HepG2 (cell line): Measurements from ENCODE around the gene ATL2. TPM values are rescaled to one million over a fixed set of nuclear protein-coding genes. Genes with fewer than 3 reads are reported as not detected.

ENCODE experiments used
- ASH2L ChIP-seq: fragments of 300-600, 200-600 bp; sonication (generic); IDR thresholded peaks from 2 replicates; pipeline ENCODE4 v1.7.0; 2017; ENCODE audit warnings: low read depth, mild to moderate bottlenecking, moderate library complexity, mixed read lengths, low read length; ENCODE audit not compliant: insufficient read length
- CTCF ChIP-seq: sonication (generic); formaldehyde crosslinking; IDR thresholded peaks from 2 replicates; pipeline ENCODE4 v1.5.0; 2020; ENCODE audit warnings: mild to moderate bottlenecking, missing genetic modification reagents, moderate library complexity
- KLF13 ChIP-seq: sonication (generic); formaldehyde crosslinking; IDR thresholded peaks from 2 replicates; pipeline ENCODE4 v1.4.0; 2020; ENCODE audit warnings: mild to moderate bottlenecking, missing genetic modification reagents
- NR2F6 ChIP-seq, 2 experiments: IDR thresholded peaks; 2 replicates each; pipeline ENCODE4 v1.6.1; 2016; ENCODE audit warnings: antibody characterized with exemption in 1 of 2, mild to moderate bottlenecking in 1 of 2
- PHF21A ChIP-seq: sonication (generic); formaldehyde crosslinking; IDR thresholded peaks from 2 replicates; pipeline ENCODE4 v1.5.0; 2020; ENCODE audit warnings: mild to moderate bottlenecking, missing genetic modification reagents
- RERE ChIP-seq: IDR thresholded peaks from 2 replicates; pipeline ENCODE4 v1.6.1; 2016; ENCODE audit warnings: low read depth, missing genetic modification reagents, missing compliant biosample characterization
- REXO4 ChIP-seq: sonication (generic); formaldehyde crosslinking; IDR thresholded peaks from 2 replicates; pipeline ENCODE4 v1.8.0; 2022; ENCODE audit warnings: missing genetic modification reagents, mild to moderate bottlenecking, borderline replicate concordance
- RFX3 ChIP-seq: IDR thresholded peaks from 2 replicates; pipeline ENCODE4 v1.6.1; 2016; ENCODE audit warnings: missing biosample characterization, missing genetic modification reagents
- SALL1 ChIP-seq: sonication (generic); formaldehyde crosslinking; IDR thresholded peaks from 2 replicates; pipeline ENCODE4 v1.8.0; 2022; ENCODE audit warnings: mild to moderate bottlenecking, missing genetic modification reagents
- TEAD2 ChIP-seq: sonication (generic); formaldehyde crosslinking; IDR thresholded peaks from 2 replicates; pipeline ENCODE4 v1.9.0; 2021; ENCODE audit warnings: missing genetic modification reagents
- ZFP36L1 ChIP-seq: sonication (generic); formaldehyde crosslinking; IDR thresholded peaks from 2 replicates; pipeline ENCODE4 v1.8.0; 2022; ENCODE audit warnings: mild to moderate bottlenecking, missing genetic modification reagents, moderate library complexity
- ZNF12 ChIP-seq: sonication (generic); formaldehyde crosslinking; IDR thresholded peaks from 2 replicates; pipeline ENCODE4 v1.5.0; 2020; ENCODE audit warnings: missing genetic modification reagents
- ZNF513 ChIP-seq: sonication (generic); formaldehyde crosslinking; conservative IDR thresholded peaks from 2 replicates; pipeline ENCODE4 v1.5.0; 2020; ENCODE audit warnings: missing genetic modification reagents
- polyA plus RNA-seq, 8 experiments: library from polyadenylated mRNA; depleted of rRNA in 3 of 8; stranded (reverse) in 7 of 8; unstranded in 1 of 8; fragments of >200 nt; fragmentation: Illumina TruSeq in 4 of 8; extraction: Trizol in 4 of 8; gene quantifications; 2 replicates each; pipeline versions ENCODE4 v1.2.1 to v1.2.3, GENCODE V29; 2011 to 2016; ENCODE audit warnings: low read depth in 4 of 8, missing spikeins in 1 of 8, mixed read lengths in 1 of 8; ENCODE audit not compliant: insufficient read depth in 1 of 8
- total RNA-seq, 5 experiments: library from RNA; depleted of rRNA; stranded (reverse); fragments of >200 nt; fragmentation: Illumina TruSeq; extraction: Trizol; gene quantifications; 2 replicates each; pipeline ENCODE4 v1.2.3, GENCODE V29; 2016; ENCODE audit warnings: low read depth in 1 of 5

ATL2 gene
- total and polyA plus RNA-seq, 2 of the 13 experiments (the other 11 are each of a cell fraction or from before 2014, with no cell fraction given) = 56.5 to 119 TPM

GRCh38 chr2:38376346-38377049 is 575 bp downstream of the ATL2 start (continued):
- no peak for TF ChIP-seq RERE (CRISPR knock-in tag)
- TF ChIP-seq CTCF (CRISPR knock-in tag) = peak; percentile 52
- TF ChIP-seq NR2F6 (IDR thresholded peaks at IDR 0.05) = no peak
- TF ChIP-seq NR2F6 (CRISPR knock-in tag; IDR thresholded peaks at IDR 0.05) = no peak
- TF ChIP-seq SALL1 (CRISPR knock-in tag) = peak; percentile 45; the same call in 1 of the 2 replicates
- no peak for TF ChIP-seq ZNF12 (CRISPR knock-in tag)
- 0 out of 2 replicates have a peak, but pooled peaks have one; percentile 13 for TF ChIP-seq TEAD2 (CRISPR knock-in tag)
- TF ChIP-seq ASH2L = peak; percentile 80
- no peak for TF ChIP-seq RFX3
- TF ChIP-seq REXO4 = no peak; the same call in 1 of the 2 replicates
- 0 out of 2 replicates have a peak, but pooled peaks have one; percentile 72 for TF ChIP-seq ZFP36L1 (CRISPR knock-in tag)
- TF ChIP-seq ZNF513 (CRISPR knock-in tag) = 0 out of 2 replicates have a peak, but pooled peaks have one; percentile 37
- TF ChIP-seq KLF13 (CRISPR knock-in tag) = no peak
- TF ChIP-seq PHF21A (CRISPR knock-in tag) = no peak; the same call in 1 of the 2 replicates
